ENCODE measurements around the gene BPNT1. TPM values are rescaled to one million over a fixed set of nuclear protein-coding genes. Genes with fewer than 3 reads are reported as not detected.
"Not testable (repeated sequence)": the region's sequence is repeated elsewhere in the genome, so short reads cannot be mapped to it uniquely, and the experiment has no call there.

The BPNT1 gene
- total RNA-seq, 1 experiment from 2014 or later, result 49.7 TPM

- Histone ChIP-seq H3K4me3 (ENCODE audit: low read length) (no peak overlapping the region), H3K27me3 (ENCODE audit: low read length) (no peaks in the 10 kb centered on the region), H4K20me1 (ENCODE audit: low read length) (peaks cover 13% of the 10 kb centered on the region; the same call in 1 of the 2 replicates), H3K36me3 (ENCODE audit: low read depth, low read length) (peaks cover 14% of the 10 kb centered on the region; the same call in 1 of the 2 replicates), H3K27ac (ENCODE audit: low read length) (no peak overlapping the region), H3K9ac (ENCODE audit: low read length) (no peak overlapping the region), H3K79me2 (ENCODE audit: low read length) (peaks cover 64% of the 10 kb centered on the region), H2AFZ (ENCODE audit: low read length) (no peak overlapping the region), H3K9me2 (replicated peaks; ENCODE audit: low read length) (no peaks in the 10 kb centered on the region), H3K9me3 (ENCODE audit: low read length) (no peaks in the 10 kb centered on the region), H3K4me2 (ENCODE audit: low read length) (peak overlapping the region; percentile 26), H3K4me1 (ENCODE audit: insufficient read depth, low read length) (peaks cover 20% of the 10 kb centered on the region), H3F3A (ENCODE audit: low read length, unreplicated experiment) (no peaks in the 10 kb centered on the region)
- POLR2A ChIA-PET (ENCODE audit: unreplicated experiment), result no interaction called here
- CTCF ChIA-PET, result no interaction called here
- no peak for ATAC-seq
- no peak for TF ChIP-seq EZH2phosphoT487 (IDR thresholded peaks at IDR 0.05; ENCODE audit: borderline replicate concordance, low read length)
- no peak for TF ChIP-seq CTCF (conservative IDR thresholded peaks at IDR 0.05; ENCODE audit: low read depth, low read length)
- no peak for TF ChIP-seq EZH2 (IDR thresholded peaks at IDR 0.05; ENCODE audit: low read length, unreplicated experiment)
- no TSS peak for BruUV-seq (replicated peaks)
- intact Hi-C loops (cut with micrococcal nuclease), result loop anchor here (5.0 kb wide), 1 partner anchor 64 kb away; no protein-coding TSS in a partner anchor
- no peak for DNase-seq
Measured at GRCh38 chr1:220043646-220044045, 45.9 kb downstream of the BPNT1 start.

- Histone ChIP-seq H3K36me3 (ENCODE audit: low read depth, low read length) (peaks cover 21% of the 10 kb centered on the region; the same call in 1 of the 2 replicates), H3K79me2 (ENCODE audit: low read length) (peaks cover 84% of the 10 kb centered on the region), H3K4me2 (ENCODE audit: low read length) (no peak overlapping the region), H3K9me3 (ENCODE audit: low read length) (no peaks in the 10 kb centered on the region), H3K27ac (ENCODE audit: low read length) (0 out of 2 replicates have a peak overlapping the region, but pooled peaks have one; percentile 6), H3K4me3 (ENCODE audit: low read length) (no peak overlapping the region), H3K27me3 (ENCODE audit: low read length) (no peaks in the 10 kb centered on the region), H2AFZ (ENCODE audit: low read length) (no peak overlapping the region), H3F3A (ENCODE audit: low read length, unreplicated experiment) (no peaks in the 10 kb centered on the region), H3K9me2 (replicated peaks; ENCODE audit: low read length) (no peaks in the 10 kb centered on the region), H3K9ac (ENCODE audit: low read length) (no peak overlapping the region), H3K4me1 (ENCODE audit: insufficient read depth, low read length) (peaks cover 17% of the 10 kb centered on the region), H4K20me1 (ENCODE audit: low read length) (peaks cover 12% of the 10 kb centered on the region; the same call in 1 of the 2 replicates)
- CTCF ChIA-PET, result no interaction called here
- no peak for TF ChIP-seq CTCF (conservative IDR thresholded peaks at IDR 0.05; ENCODE audit: low read depth, low read length)
- BruUV-seq (replicated peaks), result no TSS peak
- intact Hi-C loops (cut with micrococcal nuclease), result loop anchor here (5.0 kb wide), 1 partner anchor 67 kb away; no protein-coding TSS in a partner anchor
- ATAC-seq (peak; percentile 76), DNase-seq (peak; percentile 47)
- POLR2A ChIA-PET (ENCODE audit: unreplicated experiment), result no interaction called here
Measured at GRCh38 chr1:220040028-220040596, 49.5 kb downstream of the BPNT1 start.

GRCh38 chr1:220038640-220039039 lies 50.9 kb downstream of the BPNT1 start:
- H3F3A ChIP-seq (ENCODE audit: low read length, unreplicated experiment), result no peaks in the 10 kb centered on the region
- H3K27me3 ChIP-seq (ENCODE audit: low read length), result no peaks in the 10 kb centered on the region
- ChIA-PET CTCF (no interaction called here), POLR2A (ENCODE audit: unreplicated experiment) (no interaction called here)
- H3K4me1 ChIP-seq (ENCODE audit: insufficient read depth, low read length), result peaks cover 5% of the 10 kb centered on the region
- ATAC-seq, result no peak
- peaks cover 4% of the 10 kb centered on the region; the same call in 1 of the 2 replicates for H4K20me1 ChIP-seq (ENCODE audit: low read length)
- H3K36me3 ChIP-seq (ENCODE audit: low read depth, low read length), result peaks cover 24% of the 10 kb centered on the region; the same call in 1 of the 2 replicates
- BruUV-seq (replicated peaks), result no TSS peak
- H3K79me2 ChIP-seq (ENCODE audit: low read length), result peaks cover 78% of the 10 kb centered on the region
- H3K9me2 ChIP-seq (replicated peaks; ENCODE audit: low read length), result no peaks in the 10 kb centered on the region
- no peak overlapping the region for H3K4me2 ChIP-seq (ENCODE audit: low read length)
- no peak overlapping the region for H2AFZ ChIP-seq (ENCODE audit: low read length)
- no peak for DNase-seq
- no peak overlapping the region for H3K27ac ChIP-seq (ENCODE audit: low read length)
- TF ChIP-seq CTCF (conservative IDR thresholded peaks at IDR 0.05; ENCODE audit: low read depth, low read length), result no peak
- no peak for TF ChIP-seq EZH2 (IDR thresholded peaks at IDR 0.05; ENCODE audit: low read length, unreplicated experiment)
- no peak for TF ChIP-seq EZH2phosphoT487 (IDR thresholded peaks at IDR 0.05; ENCODE audit: borderline replicate concordance, low read length)
- intact Hi-C loops (cut with micrococcal nuclease), result no loop called here
- H3K9ac ChIP-seq (ENCODE audit: low read length), result no peak overlapping the region
- no peak overlapping the region for H3K4me3 ChIP-seq (ENCODE audit: low read length)
- no peaks in the 10 kb centered on the region for H3K9me3 ChIP-seq (ENCODE audit: low read length)

- DNase-seq; H3K9me3 ChIP-seq (ENCODE audit: low read length); H3K27me3 ChIP-seq (ENCODE audit: low read length); intact Hi-C loops (cut with micrococcal nuclease); H3F3A ChIP-seq (ENCODE audit: low read length, unreplicated experiment); H3K27ac ChIP-seq (ENCODE audit: low read length); H3K4me1 ChIP-seq (ENCODE audit: insufficient read depth, low read length); H2AFZ ChIP-seq (ENCODE audit: low read length); H4K20me1 ChIP-seq (ENCODE audit: low read length); POLR2A ChIA-PET (ENCODE audit: unreplicated experiment); H3K9ac ChIP-seq (ENCODE audit: low read length); H3K4me3 ChIP-seq (ENCODE audit: low read length); BruUV-seq (replicated peaks); ATAC-seq; CTCF ChIA-PET; H3K4me2 ChIP-seq (ENCODE audit: low read length); H3K9me2 ChIP-seq (replicated peaks; ENCODE audit: low read length): not testable (repeated sequence)
- peaks cover 31% of the 10 kb centered on the region; the same call in 1 of the 2 replicates for H3K36me3 ChIP-seq (ENCODE audit: low read depth, low read length)
- peaks cover 71% of the 10 kb centered on the region for H3K79me2 ChIP-seq (ENCODE audit: low read length)
Measured at GRCh38 chr1:220037810-220038209, 51.8 kb downstream of the BPNT1 start.
